Activated T-cell treated with anti-CD3 and anti-CD28 coated beads, Interleukin-2, amount 50 U/mL, for 4 hours (primary cell): ENCODE measurements around the gene UBTFL1. TPM values are rescaled to one million over a fixed set of nuclear protein-coding genes. Genes with fewer than 3 reads are reported as not detected.
"Not testable (repeated sequence)": the region's sequence is repeated elsewhere in the genome, so short reads cannot be mapped to it uniquely, and the experiment has no call there.

Experiments used
- ATAC-seq, 2 donors: fragments of 200-7000 bp; cut with Tn5 transposase; one replicate each; pipeline ENCODE4 v1.10.0; 2021
- DNase-seq: peaks from one replicate; pipeline ENCODE4 v3.0.0-alpha.2; 2020
- H3K27me3 Mint-ChIP-seq: one replicate; pipeline ENCODE4 v1.8.0; 2021; ENCODE audit warnings: low read depth, mixed read lengths
- H3K36me3 Mint-ChIP-seq: one replicate; pipeline ENCODE4 v1.8.0; 2022; ENCODE audit warnings: mixed read lengths; ENCODE audit not compliant: insufficient read depth
- H3K4me1 Mint-ChIP-seq: one replicate; pipeline ENCODE4 v1.8.0; 2021; ENCODE audit warnings: low read depth, mixed read lengths
- H3K4me3 Mint-ChIP-seq: one replicate; pipeline ENCODE4 v1.8.0; 2021; ENCODE audit warnings: mild to moderate bottlenecking, moderate library complexity, mixed read lengths
- H3K9me3 Mint-ChIP-seq: one replicate; pipeline ENCODE4 v1.8.0; 2021; ENCODE audit warnings: mixed read lengths
- total RNA-seq, 3 donors: library from RNA; stranded (reverse); gene quantifications; one replicate each; pipeline ENCODE4 v1.2.1, GENCODE V29; 2021

Gene UBTFL1, protein sequence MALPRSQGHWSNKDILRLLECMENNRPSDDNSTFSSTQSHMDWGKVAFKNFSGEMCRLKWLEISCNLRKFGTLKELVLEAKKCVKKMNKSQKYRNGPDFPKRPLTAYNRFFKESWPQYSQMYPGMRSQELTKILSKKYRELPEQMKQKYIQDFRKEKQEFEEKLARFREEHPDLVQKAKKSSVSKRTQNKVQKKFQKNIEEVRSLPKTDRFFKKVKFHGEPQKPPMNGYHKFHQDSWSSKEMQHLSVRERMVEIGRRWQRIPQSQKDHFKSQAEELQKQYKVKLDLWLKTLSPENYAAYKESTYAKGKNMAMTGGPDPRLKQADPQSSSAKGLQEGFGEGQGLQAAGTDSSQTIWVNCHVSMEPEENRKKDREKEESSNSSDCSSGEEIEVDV
- total RNA-seq, result not detected

DNA sequence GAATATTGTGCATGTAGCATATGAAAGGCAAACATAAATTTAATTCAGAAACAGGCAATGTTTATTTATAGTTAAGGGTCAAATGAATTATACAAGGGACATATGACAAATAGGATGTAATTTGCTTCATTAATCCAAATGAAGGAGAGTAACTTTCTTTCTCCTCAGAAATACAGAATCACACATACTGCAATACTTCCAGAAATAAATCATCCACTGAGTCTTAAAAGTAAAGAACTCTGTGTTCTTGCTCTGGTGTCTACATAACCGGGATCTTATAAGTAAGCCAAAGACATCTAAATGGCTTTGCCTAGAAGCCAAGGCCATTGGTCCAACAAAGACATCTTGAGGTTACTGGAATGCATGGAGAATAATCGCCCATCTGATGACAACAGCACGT is at the start of gene UBTFL1:
Gene UBTFL1 (plus strand): TSS at position 301 of the 400 bp plus-strand sequence. CDS start 0 bp downstream, at position 301.
- H3K9me3 Mint-ChIP-seq, H3K36me3 Mint-ChIP-seq, ATAC-seq: not testable (repeated sequence)

DNA sequence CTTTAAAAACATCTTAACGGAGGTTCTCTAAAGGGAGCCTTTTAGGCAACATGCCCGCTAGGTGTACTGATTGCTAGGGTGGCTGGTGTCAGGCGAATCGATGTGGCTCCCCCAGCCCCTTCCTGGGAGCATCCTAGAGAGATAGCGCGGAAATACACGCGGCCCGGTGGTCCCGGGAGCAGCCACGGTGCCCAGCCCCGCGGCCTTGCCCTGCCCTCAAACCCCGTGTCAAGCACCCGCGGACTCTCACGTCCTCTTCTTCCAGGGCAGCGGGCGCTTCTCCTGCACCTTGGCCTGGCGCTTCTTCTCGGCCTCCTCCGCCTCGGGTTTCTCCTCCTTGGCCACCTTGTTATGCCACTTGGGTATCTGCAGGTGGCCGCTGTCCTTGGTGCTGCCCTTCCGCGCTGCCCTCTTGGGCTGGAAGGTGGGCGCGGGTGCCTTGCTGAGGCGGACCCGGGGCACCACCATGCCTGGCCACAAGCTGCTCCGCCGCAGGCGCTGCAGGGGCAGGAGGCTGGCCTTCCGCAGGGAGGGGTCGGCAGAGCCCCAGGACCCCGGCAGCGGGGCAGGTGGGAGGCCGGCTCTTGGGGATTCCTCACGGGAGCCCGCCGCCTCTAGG is 34.0 kb upstream of the UBTFL1 start:
- not testable (repeated sequence) for H3K4me1 Mint-ChIP-seq, H3K4me3 Mint-ChIP-seq, DNase-seq, ATAC-seq, H3K27me3 Mint-ChIP-seq, H3K36me3 Mint-ChIP-seq, H3K9me3 Mint-ChIP-seq

More for the DNA sequence above, at the start of gene UBTFL1:
- H3K4me3 Mint-ChIP-seq, DNase-seq, H3K27me3 Mint-ChIP-seq, H3K4me1 Mint-ChIP-seq: not testable (repeated sequence)

DNA sequence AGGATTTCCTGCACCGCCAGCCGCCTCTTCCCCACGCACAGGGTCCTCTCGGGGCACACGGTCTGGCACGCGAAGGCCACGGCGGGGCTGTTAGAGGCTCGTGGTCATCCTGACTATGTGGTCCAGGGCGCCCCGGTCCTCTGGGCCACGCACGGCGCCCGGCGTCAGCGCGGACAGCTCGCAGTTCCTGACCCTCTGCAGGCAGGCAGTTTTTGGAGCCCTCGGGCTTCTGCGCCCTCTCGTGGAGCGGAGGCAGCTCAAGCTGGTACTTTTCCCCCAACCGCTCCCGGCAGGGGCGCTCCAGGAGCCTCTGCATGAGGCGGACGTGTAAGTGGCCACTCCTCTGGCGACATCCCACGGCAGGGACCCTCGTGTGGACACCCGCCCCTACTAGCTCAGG is 33.4 kb upstream of the UBTFL1 start:
- H3K27me3 Mint-ChIP-seq, H3K4me1 Mint-ChIP-seq, H3K36me3 Mint-ChIP-seq, DNase-seq, ATAC-seq, H3K4me3 Mint-ChIP-seq, H3K9me3 Mint-ChIP-seq: not testable (repeated sequence)

DNA sequence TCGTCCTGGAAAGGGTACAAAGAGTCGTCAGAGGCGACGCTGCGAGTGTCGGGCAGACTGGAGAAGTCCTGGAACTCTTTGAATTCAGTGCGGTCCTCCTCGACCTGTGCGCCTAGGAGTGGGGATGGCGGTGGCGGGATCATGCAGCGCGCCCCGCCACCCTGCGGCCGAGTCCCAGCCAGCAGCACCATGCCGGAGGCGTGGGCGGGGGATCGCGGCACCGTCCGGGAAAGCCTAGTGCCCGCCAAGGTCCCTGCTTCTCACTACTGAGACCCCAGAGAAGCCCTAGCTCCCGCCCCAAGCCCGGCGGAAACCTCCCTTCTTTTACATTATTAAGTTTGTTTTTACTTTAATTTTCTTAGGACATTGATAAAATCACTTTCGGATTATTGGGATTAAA is 32.2 kb upstream of the UBTFL1 start:
- not testable (repeated sequence) for H3K9me3 Mint-ChIP-seq, H3K4me1 Mint-ChIP-seq, ATAC-seq, H3K4me3 Mint-ChIP-seq, H3K36me3 Mint-ChIP-seq, H3K27me3 Mint-ChIP-seq, DNase-seq

DNA sequence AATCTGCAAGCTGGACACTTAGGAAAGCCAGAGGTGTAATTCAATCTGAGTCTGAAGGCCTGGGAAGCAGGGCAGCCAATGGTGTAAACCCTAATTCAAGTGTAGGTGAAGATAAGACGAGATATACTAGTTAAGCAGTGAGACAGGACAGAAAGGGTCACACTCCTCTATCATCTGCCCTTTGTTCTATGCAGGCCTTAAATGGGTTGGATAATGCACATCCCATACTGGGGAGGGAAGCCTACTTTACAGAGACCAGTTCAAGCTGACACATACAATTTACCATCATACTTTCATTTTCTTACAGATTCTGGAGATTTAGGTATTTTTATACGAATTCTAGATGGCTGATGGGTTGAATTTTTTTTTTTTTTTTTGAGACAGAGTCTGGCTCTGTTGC is 3.0 kb downstream of the UBTFL1 start:
- not testable (repeated sequence) for DNase-seq, H3K36me3 Mint-ChIP-seq, H3K9me3 Mint-ChIP-seq, H3K4me3 Mint-ChIP-seq, H3K27me3 Mint-ChIP-seq, H3K4me1 Mint-ChIP-seq, ATAC-seq

DNA sequence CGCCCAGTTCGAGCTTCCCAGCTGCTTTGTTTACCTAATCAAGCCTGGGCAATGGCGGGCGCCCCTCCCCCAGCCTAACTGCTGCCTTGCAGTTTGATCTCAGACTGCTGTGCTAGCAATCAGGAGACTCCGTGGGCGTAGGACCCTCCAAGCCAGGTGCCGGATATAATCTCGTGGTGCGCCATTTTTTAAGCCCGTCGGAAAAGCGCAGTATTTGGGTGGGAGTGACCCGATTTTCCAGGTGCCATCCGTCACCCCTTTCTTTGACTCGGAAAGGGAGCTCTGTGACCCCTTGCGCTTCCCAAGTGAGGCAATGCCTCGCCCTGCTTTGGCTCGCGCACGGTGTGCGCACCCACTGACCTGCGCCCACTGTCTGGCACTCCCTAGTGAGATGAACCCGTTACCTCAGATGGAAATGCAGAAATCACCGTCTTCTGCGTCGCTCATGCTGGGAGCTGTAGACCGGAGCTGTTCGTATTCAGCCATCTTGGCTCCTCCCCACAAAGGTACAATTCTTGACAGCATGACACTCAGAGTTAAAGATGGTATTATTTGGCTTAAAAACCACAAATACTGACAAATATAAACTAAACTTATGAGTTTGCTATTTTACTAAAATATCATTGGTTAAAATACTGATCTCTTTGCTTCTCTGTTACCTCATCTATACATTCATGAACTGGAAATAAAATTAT is 9.6 kb downstream of the UBTFL1 start:
- not testable (repeated sequence) for ATAC-seq, H3K27me3 Mint-ChIP-seq, H3K36me3 Mint-ChIP-seq, H3K4me1 Mint-ChIP-seq, H3K4me3 Mint-ChIP-seq, DNase-seq, H3K9me3 Mint-ChIP-seq

DNA sequence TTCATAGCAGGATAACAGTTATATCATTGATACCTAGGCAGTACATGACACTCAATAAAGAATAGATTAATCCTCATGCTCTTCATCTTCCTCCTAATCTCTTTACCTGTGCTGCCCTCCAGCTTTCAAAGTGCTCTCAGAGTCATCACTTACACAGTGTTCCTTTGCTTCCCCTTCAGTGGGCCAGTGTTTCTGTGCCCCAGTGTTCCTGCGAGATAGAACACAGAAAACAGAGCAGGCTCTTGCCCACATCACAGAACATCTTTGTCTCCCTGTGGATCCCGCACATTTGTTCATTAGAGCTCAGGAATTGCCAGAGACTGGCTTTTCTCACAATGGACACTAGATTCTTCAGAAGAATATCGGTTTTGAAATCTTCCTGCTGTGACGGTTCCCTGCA is 12.5 kb downstream of the UBTFL1 start:
- not testable (repeated sequence) for H3K9me3 Mint-ChIP-seq, H3K27me3 Mint-ChIP-seq, H3K36me3 Mint-ChIP-seq, H3K4me1 Mint-ChIP-seq, ATAC-seq, H3K4me3 Mint-ChIP-seq, DNase-seq

DNA sequence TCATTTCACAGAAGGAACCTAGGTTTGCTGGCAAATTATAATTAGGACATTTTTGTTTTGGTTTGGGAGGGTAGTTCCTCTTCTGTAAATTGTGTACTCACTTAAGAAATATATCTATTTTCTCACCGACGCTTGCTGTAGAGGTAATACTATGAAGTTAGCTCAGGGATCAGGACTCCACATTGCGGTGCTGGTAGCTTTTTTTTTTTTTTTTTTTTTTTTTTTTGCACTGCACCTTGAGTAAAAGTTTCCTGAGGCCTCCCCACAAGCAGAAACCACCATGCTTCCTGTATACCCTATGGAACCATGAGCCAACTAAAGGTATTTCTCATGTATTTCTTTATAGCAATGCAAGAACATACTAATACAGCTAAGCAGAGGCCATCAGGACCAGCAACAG is 14.7 kb downstream of the UBTFL1 start:
- H3K36me3 Mint-ChIP-seq, result no peaks in the 10 kb centered on the region
- peaks cover 2% of the 10 kb centered on the region for H3K27me3 Mint-ChIP-seq
- H3K9me3 Mint-ChIP-seq, result no peaks in the 10 kb centered on the region
- ATAC-seq (no peak), DNase-seq (no peak)
- no peak overlapping the region for H3K4me3 Mint-ChIP-seq
- no peaks in the 10 kb centered on the region for H3K4me1 Mint-ChIP-seq

DNA sequence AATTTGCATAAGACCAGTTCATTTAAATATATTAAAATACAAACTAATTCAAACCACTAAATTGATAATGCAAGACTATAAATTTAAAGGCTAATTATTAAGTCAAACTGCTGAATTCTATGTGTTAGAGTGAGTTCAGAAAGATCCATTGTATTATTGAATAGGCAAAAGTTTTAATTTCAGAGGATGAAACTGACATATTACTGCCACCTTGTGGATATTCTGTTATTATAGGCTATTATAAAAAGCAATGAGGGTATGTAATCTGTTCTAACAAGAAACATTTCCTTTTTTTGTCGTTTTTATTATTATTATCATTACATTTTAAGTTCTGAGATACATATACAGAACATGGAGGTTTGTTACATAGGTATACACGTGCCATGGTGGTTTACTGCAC is 27.8 kb downstream of the UBTFL1 start:
- no peak for ATAC-seq
- no peaks in the 10 kb centered on the region for H3K4me1 Mint-ChIP-seq
- H3K36me3 Mint-ChIP-seq, result no peaks in the 10 kb centered on the region
- DNase-seq, result no peak
- H3K27me3 Mint-ChIP-seq, result no peaks in the 10 kb centered on the region
- no peaks in the 10 kb centered on the region for H3K9me3 Mint-ChIP-seq
- H3K4me3 Mint-ChIP-seq, result no peak overlapping the region

DNA sequence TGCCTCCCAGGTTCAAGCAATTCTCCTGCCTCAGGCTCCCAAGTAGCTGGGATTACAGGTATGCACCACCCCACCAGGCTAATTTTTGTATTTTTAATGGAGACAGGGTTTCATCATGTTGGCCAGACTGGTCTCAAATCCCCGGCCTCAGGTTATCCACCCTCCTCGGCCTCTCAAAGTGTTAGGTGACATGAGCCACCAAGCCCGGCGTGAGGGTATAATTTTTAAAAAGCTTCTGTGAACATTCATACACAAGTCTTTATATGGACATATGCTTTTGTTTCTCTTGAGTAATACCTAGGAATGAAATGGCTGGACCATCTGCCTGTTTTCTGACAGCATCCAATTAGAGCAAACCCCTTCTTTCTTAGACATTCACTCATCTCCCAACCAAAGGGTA is 34.4 kb downstream of the UBTFL1 start:
- DNase-seq, result no peak
- no peaks in the 10 kb centered on the region for H3K36me3 Mint-ChIP-seq
- no peak overlapping the region for H3K4me3 Mint-ChIP-seq
- H3K27me3 Mint-ChIP-seq, result no peaks in the 10 kb centered on the region
- H3K4me1 Mint-ChIP-seq, result no peaks in the 10 kb centered on the region
- no peak for ATAC-seq
- no peaks in the 10 kb centered on the region for H3K9me3 Mint-ChIP-seq

DNA sequence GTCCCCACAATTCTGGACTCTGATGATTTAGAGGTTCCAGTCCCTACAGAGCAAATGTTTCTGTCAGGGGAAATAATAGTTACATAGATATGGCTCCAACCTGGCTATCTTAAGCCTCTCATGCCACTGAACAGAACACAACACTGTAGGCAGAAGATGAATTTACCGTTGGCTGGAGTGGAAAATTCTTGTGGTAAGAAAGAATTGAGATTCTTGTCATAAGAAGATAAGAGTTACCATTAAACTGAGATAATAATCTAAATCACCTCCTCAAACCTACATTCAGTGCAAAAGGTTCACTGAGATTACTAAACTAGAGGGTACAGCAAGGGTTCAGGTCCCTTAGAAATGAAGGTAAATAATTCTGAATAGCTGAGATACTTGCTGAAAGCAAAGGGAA is 38.6 kb downstream of the UBTFL1 start:
- no peaks in the 10 kb centered on the region for H3K9me3 Mint-ChIP-seq
- H3K4me3 Mint-ChIP-seq, result no peak overlapping the region
- no peaks in the 10 kb centered on the region for H3K27me3 Mint-ChIP-seq
- H3K4me1 Mint-ChIP-seq, result no peaks in the 10 kb centered on the region
- ATAC-seq, result no peak
- H3K36me3 Mint-ChIP-seq, result no peaks in the 10 kb centered on the region
- DNase-seq, result no peak

DNA sequence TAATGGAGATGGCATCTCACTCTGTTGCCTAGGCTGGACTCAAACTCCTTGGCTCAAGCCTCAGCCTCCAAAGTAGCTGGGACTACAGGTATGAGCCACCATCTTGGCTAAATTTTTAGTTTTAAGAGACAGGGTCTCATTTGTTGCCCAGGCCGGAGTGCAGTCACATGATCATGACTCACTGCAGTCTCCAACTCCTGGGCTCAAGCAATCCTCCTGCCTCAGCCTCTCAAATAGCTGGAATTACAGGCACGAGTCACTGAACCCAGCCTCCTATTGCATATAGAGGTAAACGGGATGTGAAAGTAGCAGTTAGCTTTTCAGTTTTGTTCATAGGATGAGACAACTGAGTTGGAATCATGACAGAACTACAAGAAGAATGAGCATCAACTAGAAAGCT is 39.2 kb downstream of the UBTFL1 start:
- H3K9me3 Mint-ChIP-seq, result no peaks in the 10 kb centered on the region
- ATAC-seq, result no peak
- no peaks in the 10 kb centered on the region for H3K36me3 Mint-ChIP-seq

DNA sequence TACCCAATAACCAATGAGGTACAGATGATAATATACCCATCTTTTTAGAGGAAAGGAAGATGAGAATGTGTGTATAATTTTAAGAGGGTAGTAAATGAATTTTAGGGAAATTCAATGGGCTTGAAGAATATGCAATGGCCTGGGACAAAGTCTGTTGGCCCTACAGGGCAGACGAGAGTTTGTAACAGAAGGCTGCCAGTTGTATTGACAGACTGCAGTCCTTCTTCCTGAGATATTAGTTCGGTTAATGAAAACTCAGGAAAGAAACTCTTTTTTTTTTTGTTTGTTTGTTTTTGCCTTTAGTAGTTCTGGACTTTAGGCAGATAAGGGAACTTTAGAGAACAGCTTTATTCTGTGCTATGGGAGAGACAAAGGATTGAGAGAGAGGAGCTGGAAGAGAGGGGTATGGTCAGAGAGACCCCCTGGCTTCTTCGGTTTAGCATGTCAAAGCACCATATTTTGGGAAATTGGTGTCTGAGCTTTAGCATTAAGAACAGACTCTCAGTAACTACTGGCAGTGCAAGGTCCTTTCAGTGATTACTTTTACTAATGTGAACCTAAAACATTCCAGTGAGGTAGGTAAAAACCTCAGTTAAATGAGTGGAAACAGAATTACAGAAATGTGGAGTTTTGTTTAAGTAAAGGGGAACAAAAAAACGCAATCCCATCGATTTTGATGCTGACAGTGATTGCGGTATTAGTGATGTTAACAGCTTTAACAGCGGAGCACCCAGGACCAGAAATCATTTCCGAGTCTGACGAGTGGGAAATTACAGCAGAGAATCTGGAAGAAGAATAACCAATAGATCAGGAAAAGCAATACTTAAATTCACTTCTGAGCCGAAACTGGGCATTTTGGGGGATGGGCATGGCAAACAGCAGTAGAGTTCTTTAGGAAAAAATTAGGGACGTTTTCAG is 48.1 kb downstream of the UBTFL1 start:
- DNase-seq, result no peak
- peaks cover 10% of the 10 kb centered on the region for H3K4me1 Mint-ChIP-seq
- H3K9me3 Mint-ChIP-seq, result no peaks in the 10 kb centered on the region
- peaks cover 38% of the 10 kb centered on the region for H3K27me3 Mint-ChIP-seq
- H3K36me3 Mint-ChIP-seq, result no peaks in the 10 kb centered on the region
- H3K4me3 Mint-ChIP-seq, result no peak overlapping the region
- no peak for ATAC-seq

More for the DNA sequence above, 39.2 kb downstream of the UBTFL1 start:
- Mint-ChIP-seq H3K4me1 (no peaks in the 10 kb centered on the region), H3K4me3 (no peak overlapping the region), H3K27me3 (no peaks in the 10 kb centered on the region)
- DNase-seq, result no peak

DNA sequence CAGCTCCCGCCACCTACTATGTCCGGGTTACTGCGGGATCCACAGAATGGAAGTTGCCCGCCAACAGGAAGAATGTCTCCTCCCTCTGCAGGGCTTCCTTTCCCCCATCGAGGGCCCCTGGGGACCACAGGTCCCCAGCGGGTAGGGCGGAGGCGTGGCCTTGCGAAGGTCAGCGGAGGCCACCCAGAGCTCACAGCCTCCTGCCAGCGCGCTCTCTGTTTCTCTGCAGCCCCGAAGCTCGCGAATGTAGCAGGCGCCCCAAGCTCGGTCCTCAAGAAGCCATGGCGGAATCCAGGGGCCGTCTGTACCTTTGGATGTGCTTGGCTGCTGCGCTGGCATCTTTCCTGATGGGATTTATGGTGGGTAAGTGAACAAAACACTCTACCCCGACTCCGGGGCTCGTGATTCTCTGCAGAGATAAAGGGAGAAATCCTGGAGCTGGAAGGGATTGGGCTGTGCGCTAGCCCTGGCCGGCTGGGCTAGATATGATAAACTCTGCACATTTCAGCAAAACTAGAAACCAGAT is 48.8 kb downstream of the UBTFL1 start, which contains the start of gene NAALAD2:
Gene NAALAD2 (plus strand): TSS at position 186 of the 526 bp plus-strand sequence. CDS start 96 bp downstream, at position 282.
- peak within 1 kb of the TSS; percentile 13 for H3K4me3 Mint-ChIP-seq

More for the DNA sequence above, 48.8 kb downstream of the UBTFL1 start, which contains the start of gene NAALAD2:
- no peaks in the 10 kb centered on the region for H3K9me3 Mint-ChIP-seq
- DNase-seq, result no peak
- H3K4me1 Mint-ChIP-seq, result peaks cover 10% of the 10 kb centered on the region
- ATAC-seq, result no peak
- peaks cover 38% of the 10 kb centered on the region for H3K27me3 Mint-ChIP-seq
- no peaks in the 10 kb centered on the region for H3K36me3 Mint-ChIP-seq
